ENCODE data around the gene OR2K2.
"Not testable (repeated sequence)": the region's sequence is repeated elsewhere in the genome, so short reads cannot be mapped to it uniquely, and the experiment has no call there.

- not testable (repeated sequence) for TF ChIP-seq CTCF (conservative IDR thresholded peaks at IDR 0.05); EZH2 (IDR thresholded peaks at IDR 0.05; ENCODE audit: low read depth)
These were observed 30.4 kb downstream of the OR2K2 start for GRCh38 chr9:111299599-111299966.

Data from PC-9 (cell line).